Regular cardiac myocyte (primary cell): ENCODE measurements around the gene OR10H2. TPM values are rescaled to one million over a fixed set of nuclear protein-coding genes. Genes with fewer than 3 reads are reported as not detected.

Source experiments
- total RNA-seq: library from RNA; depleted of rRNA; stranded (reverse); fragments of >200 nt; gene quantifications from 2 replicates; pipeline ENCODE4 v1.2.3, GENCODE V29; 2014

The OR10H2 gene, protein sequence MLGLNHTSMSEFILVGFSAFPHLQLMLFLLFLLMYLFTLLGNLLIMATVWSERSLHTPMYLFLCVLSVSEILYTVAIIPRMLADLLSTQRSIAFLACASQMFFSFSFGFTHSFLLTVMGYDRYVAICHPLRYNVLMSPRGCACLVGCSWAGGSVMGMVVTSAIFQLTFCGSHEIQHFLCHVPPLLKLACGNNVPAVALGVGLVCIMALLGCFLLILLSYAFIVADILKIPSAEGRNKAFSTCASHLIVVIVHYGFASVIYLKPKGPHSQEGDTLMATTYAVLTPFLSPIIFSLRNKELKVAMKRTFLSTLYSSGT
- total RNA-seq: not detected in 2 replicates

DNA sequence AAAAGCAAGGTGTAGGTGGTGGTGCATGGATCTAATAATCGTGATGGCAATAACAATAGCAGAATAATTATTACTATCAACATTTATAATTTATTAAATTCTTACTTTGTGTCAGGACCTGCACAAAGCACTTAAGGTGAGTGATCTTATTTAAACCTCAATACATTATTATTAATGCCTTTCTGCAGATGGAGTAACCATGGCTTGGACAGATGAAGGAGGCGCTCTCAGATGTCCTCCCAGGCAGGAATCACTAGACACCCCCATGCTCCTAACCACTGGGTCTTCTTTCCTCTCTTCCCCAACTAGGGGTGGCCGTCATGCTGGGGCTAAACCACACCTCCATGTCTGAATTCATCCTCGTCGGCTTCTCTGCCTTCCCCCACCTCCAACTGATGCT, at the start of gene OR10H2:
Gene OR10H2, plus strand, starts transcription at position 301 of the 400 bp plus-strand sequence. Its CDS starts 20 bp downstream, at position 321.

DNA sequence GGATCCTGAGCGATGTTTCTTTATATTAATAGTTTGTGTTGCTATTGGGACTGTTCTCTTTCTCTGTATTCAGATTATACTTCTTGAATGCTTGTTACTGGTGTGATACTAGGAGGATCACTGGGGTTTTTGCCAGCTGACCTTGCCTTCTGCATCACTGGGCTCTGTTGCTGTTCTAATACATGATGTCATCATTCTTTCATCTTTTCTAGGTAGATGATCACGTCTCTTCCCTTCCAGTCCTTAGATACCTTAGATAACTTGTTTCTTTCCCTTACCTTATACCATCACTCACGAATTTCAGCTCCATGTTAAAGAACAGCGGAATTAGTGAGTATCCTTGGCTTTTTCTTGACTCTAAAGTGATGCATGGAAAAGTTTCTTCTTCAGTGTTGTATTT, 9.9 kb downstream of the OR10H2 start, which contains the start of gene OR10H3:
Gene OR10H3, plus strand, starts transcription at position 264 of the 400 bp plus-strand sequence. CDS start 3,408 bp downstream, outside the sequence.

Other genes with a start within 250 kb of the OR10H2 start
- not detected in 2 replicates for gene PGLYRP2, start 248.5 kb upstream of the OR10H2 start, total RNA-seq
- not detected in 2 replicates for gene CYP4F22, start 219.5 kb upstream of the OR10H2 start, total RNA-seq
- gene CYP4F8, start 112.8 kb upstream of the OR10H2 start, total RNA-seq: not detected in 2 replicates
- gene CYP4F3, start 87.1 kb upstream of the OR10H2 start, total RNA-seq: not detected in 2 replicates
- not detected in 2 replicates for gene CYP4F12, start 54.9 kb upstream of the OR10H2 start, total RNA-seq
- not detected in 2 replicates for gene OR10H3, start 10.0 kb downstream of the OR10H2 start, total RNA-seq
- not detected in 2 replicates for gene OR10H5, start 59.6 kb downstream of the OR10H2 start, total RNA-seq
- gene OR10H1, start 87.6 kb downstream of the OR10H2 start, total RNA-seq: not detected in 2 replicates
- not detected in 2 replicates for gene CYP4F2, start 170.1 kb downstream of the OR10H2 start, total RNA-seq
- under 0.01 TPM in 1 of 2 replicates, not detected in the other for gene CYP4F11, start 206.5 kb downstream of the OR10H2 start, total RNA-seq
- gene OR10H4, start 221.0 kb downstream of the OR10H2 start, total RNA-seq: not detected in 2 replicates